ENCODE data around the gene RASAL3.

DNA sequence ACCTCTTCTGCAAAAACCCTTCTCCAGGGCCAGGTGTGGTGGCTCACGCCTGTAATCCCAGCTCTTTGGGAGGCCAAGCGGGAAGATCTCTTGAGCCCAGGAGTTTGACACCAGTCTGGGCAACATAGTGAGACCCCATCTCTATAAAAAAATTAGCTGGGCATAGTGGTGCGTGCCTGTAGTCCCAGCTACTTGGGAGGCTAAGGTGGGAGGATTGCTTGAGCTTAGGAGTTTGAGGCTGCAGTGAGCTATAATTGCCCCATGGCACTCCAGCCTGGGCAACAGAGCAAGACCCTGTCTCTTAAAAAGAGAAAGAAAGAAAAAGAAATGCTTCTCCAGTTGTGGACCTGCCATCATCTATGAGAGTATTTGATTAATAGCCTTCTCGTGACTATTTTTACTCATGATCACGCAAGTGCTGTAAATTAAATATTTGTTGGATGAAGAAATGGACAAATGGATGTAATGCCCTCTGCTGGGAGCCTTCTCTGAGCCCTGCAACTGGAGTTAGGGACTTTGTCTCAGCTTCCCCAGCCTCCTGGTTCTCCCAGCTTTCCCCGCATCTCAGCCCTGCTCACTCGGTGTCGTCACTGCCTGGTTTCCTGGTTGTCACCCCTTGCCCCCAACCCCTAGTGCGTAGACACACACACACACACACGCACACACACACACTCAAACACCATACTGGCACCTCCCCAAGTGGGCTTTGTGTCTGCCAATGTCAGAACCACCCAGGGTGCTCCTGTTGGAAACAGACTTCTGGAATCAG, 26.8 kb downstream of the RASAL3 start:
- TF ChIP-seq, protein P1, sequence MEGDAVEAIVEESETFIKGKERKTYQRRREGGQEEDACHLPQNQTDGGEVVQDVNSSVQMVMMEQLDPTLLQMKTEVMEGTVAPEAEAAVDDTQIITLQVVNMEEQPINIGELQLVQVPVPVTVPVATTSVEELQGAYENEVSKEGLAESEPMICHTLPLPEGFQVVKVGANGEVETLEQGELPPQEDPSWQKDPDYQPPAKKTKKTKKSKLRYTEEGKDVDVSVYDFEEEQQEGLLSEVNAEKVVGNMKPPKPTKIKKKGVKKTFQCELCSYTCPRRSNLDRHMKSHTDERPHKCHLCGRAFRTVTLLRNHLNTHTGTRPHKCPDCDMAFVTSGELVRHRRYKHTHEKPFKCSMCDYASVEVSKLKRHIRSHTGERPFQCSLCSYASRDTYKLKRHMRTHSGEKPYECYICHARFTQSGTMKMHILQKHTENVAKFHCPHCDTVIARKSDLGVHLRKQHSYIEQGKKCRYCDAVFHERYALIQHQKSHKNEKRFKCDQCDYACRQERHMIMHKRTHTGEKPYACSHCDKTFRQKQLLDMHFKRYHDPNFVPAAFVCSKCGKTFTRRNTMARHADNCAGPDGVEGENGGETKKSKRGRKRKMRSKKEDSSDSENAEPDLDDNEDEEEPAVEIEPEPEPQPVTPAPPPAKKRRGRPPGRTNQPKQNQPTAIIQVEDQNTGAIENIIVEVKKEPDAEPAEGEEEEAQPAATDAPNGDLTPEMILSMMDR (IDR thresholded peaks at IDR 0.05): peak; percentile 49 to 53 (median 52)
- TF ChIP-seq POLR2A (IDR thresholded peaks at IDR 0.05; ENCODE audit: low read depth): no peak

Measured in esophagus muscularis mucosa (tissue), 3 donors.